Glutamatergic neuron (in vitro differentiated cells): ENCODE measurements around the gene COL28A1. TPM values are rescaled to one million over a fixed set of nuclear protein-coding genes. Genes with fewer than 3 reads are reported as not detected.
"Not testable (repeated sequence)": the region's sequence is repeated elsewhere in the genome, so short reads cannot be mapped to it uniquely, and the experiment has no call there.

Source experiments
- DNase-seq: peaks from one replicate; pipeline ENCODE4 v3.0.0; 2022
- H3K27ac Mint-ChIP-seq: one replicate; pipeline ENCODE4 v1.8.0; 2020; ENCODE audit warnings: mild to moderate bottlenecking, mixed read lengths, inconsistent platforms; ENCODE audit not compliant: unreplicated experiment
- H3K27me3 Mint-ChIP-seq: one replicate; pipeline ENCODE4 v1.8.0; 2020; ENCODE audit warnings: mild to moderate bottlenecking, moderate library complexity, mixed read lengths, inconsistent platforms; ENCODE audit not compliant: unreplicated experiment
- H3K36me3 Mint-ChIP-seq: one replicate; pipeline ENCODE4 v1.8.0; 2020; ENCODE audit warnings: mild to moderate bottlenecking, mixed read lengths, inconsistent platforms; ENCODE audit not compliant: unreplicated experiment
- H3K4me1 Mint-ChIP-seq: one replicate; pipeline ENCODE4 v1.8.0; 2020; ENCODE audit warnings: mild to moderate bottlenecking, low read depth, mixed read lengths, inconsistent platforms; ENCODE audit not compliant: unreplicated experiment
- H3K4me3 Mint-ChIP-seq: one replicate; pipeline ENCODE4 v1.8.0; 2020; ENCODE audit warnings: mild to moderate bottlenecking, mixed read lengths, inconsistent platforms; ENCODE audit not compliant: unreplicated experiment
- H3K9me3 Mint-ChIP-seq: one replicate; pipeline ENCODE4 v1.8.0; 2020; ENCODE audit warnings: mild to moderate bottlenecking, moderate library complexity, mixed read lengths, inconsistent platforms; ENCODE audit not compliant: unreplicated experiment
- total RNA-seq: library from RNA; stranded (reverse); fragmentation: NEBNext Ultra II Directional; extraction: Animal tissue kit (Norgen Biotek cat#: 25700); gene quantifications from one replicate; pipeline ENCODE4 v1.2.1, GENCODE V29; 2021; ENCODE audit not compliant: unreplicated experiment
- TF ChIP-seq, protein P1 (sequence below): fragments of 200-600 bp; sonication (generic); IDR thresholded peaks from one replicate; pipeline ENCODE4 v1.5.0; 2021; ENCODE audit not compliant: partially characterized antibody, unreplicated experiment

COL28A1 gene
- total RNA-seq, 1 donor from 2014 or later, result 0.39 TPM

DNA sequence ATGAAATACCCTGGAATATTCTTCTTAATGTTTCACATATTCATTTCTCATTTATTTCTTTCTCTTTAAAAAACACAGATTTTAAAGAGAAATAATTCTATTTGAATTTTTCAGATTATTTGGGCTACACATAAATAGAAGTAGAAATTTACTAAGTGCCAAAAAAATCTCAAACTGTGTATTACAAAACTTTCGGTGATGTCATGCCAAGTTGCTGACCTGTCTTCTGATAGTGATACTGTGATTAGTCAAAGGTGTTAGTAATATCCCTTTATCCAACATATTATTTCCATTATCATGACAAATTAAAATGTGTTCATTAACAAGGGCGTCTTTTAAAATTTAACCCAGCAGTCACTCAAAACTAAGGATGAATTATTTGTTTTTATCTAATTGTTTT is 60.1 kb downstream of the COL28A1 start:
- no peaks in the 10 kb centered on the region for H3K9me3 Mint-ChIP-seq
- no peak for DNase-seq
- H3K27ac Mint-ChIP-seq, result no peak overlapping the region
- H3K36me3 Mint-ChIP-seq, result no peaks in the 10 kb centered on the region
- TF ChIP-seq, protein P1, sequence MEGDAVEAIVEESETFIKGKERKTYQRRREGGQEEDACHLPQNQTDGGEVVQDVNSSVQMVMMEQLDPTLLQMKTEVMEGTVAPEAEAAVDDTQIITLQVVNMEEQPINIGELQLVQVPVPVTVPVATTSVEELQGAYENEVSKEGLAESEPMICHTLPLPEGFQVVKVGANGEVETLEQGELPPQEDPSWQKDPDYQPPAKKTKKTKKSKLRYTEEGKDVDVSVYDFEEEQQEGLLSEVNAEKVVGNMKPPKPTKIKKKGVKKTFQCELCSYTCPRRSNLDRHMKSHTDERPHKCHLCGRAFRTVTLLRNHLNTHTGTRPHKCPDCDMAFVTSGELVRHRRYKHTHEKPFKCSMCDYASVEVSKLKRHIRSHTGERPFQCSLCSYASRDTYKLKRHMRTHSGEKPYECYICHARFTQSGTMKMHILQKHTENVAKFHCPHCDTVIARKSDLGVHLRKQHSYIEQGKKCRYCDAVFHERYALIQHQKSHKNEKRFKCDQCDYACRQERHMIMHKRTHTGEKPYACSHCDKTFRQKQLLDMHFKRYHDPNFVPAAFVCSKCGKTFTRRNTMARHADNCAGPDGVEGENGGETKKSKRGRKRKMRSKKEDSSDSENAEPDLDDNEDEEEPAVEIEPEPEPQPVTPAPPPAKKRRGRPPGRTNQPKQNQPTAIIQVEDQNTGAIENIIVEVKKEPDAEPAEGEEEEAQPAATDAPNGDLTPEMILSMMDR, result no peak
- no peak overlapping the region for H3K4me3 Mint-ChIP-seq
- peaks cover 2% of the 10 kb centered on the region for H3K27me3 Mint-ChIP-seq
- H3K4me1 Mint-ChIP-seq, result no peaks in the 10 kb centered on the region

DNA sequence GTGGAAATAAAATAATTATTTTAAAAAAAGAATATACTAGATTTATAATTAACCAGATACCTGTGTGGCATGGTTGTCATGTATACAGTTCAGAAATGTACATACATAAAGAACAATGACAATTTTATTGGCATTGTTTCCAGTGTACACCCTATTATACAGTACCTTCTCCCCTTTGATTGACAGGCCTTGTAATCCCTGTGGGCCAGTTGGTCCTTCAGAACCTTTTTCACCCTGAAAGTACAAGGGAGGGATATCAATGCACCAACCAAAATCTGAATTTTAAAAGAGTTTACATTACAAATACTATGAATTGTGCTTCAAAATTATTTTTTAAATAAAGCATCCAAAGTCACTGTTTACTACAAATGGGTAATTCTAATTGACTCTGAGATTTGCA is 61.2 kb downstream of the COL28A1 start:
- TF ChIP-seq, protein P1, result no peak
- Mint-ChIP-seq H3K9me3 (no peaks in the 10 kb centered on the region), H3K4me3 (no peak overlapping the region), H3K27me3 (peaks cover 2% of the 10 kb centered on the region), H3K4me1 (no peaks in the 10 kb centered on the region), H3K27ac (no peak overlapping the region), H3K36me3 (no peaks in the 10 kb centered on the region)
- no peak for DNase-seq

DNA sequence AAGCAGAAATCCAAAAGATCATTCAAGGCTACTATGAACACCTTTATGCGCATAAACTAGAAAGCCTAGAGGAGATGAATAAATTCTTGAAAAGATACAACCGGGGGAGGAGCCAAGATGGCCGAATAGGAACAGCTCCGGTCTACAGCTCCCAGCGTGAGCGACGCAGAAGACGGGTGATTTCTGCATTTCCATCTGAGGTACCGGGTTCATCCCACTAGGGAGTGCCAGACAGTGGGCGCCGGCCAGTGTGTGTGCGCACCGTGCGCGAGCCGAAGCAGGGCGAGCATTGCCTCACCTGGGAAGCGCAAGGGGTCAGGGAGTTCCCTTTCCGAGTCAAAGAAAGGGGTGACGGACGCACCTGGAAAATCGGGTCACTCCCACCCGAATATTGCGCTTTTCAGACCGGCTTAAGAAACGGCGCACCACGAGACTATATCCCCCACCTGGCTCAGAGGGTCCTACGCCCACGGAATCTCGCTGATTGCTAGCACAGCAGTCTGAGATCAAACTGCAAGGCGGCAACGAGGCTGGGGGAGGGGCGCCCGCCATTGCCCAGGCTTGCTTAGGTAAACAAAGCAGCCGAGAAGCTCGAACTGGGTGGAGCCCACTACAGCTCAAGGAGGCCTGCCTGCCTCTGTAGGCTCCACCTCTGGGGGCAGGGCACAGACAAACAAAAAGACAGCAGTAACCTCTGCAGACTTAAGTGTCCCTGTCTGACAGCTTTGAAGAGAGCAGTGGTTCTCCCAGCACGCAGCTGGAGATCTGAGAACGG is 70.5 kb downstream of the COL28A1 start:
- not testable (repeated sequence) for H3K27me3 Mint-ChIP-seq, H3K4me1 Mint-ChIP-seq, H3K27ac Mint-ChIP-seq, H3K36me3 Mint-ChIP-seq, H3K4me3 Mint-ChIP-seq, H3K9me3 Mint-ChIP-seq, DNase-seq

DNA sequence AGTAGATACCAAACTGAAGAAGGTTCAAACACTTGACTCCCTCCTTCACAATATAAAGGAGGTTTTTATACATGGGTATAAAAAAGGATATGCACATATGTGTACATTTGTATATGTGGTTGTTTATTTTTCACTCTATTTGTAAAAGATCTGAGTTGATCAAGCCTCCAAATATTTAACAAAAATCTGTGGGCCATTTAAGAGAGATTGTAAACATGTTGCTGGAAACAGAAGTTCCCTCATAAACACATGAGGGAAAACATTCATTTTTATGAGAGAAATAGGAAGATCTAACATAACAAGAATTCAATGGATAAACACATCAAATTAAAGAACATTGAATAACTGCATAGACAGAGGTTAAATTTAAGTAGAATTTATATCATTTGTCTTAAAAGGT is 81.7 kb downstream of the COL28A1 start:
- H3K9me3 Mint-ChIP-seq, result no peaks in the 10 kb centered on the region
- H3K4me1 Mint-ChIP-seq, result no peaks in the 10 kb centered on the region
- H3K36me3 Mint-ChIP-seq, result peaks cover 11% of the 10 kb centered on the region
- H3K27ac Mint-ChIP-seq, result no peak overlapping the region
- TF ChIP-seq, protein P1, result no peak
- no peak for DNase-seq
- H3K4me3 Mint-ChIP-seq, result no peak overlapping the region
- peaks cover 1% of the 10 kb centered on the region for H3K27me3 Mint-ChIP-seq

DNA sequence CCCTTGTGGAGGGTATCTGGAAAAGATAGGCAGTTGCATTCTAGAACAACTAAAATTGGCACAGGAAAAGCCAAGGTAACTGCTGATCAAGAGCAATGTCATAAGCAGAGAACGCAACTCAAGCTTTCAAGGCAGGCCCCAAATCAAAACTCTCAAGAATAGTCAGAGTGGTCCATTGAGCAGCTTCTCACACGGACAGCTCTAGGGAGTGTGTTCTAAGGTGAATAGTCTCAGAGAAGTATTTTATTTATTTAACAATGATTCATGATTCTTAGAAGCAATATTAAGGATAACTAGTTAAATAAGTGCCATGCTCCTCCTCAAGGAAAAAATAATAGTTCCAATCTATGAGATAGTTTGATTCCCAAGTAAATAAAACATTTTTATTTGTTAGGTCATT is 83.0 kb downstream of the COL28A1 start:
- Mint-ChIP-seq H3K4me3 (no peak overlapping the region), H3K27me3 (peaks cover 1% of the 10 kb centered on the region), H3K4me1 (no peaks in the 10 kb centered on the region), H3K36me3 (peaks cover 11% of the 10 kb centered on the region), H3K9me3 (no peaks in the 10 kb centered on the region), H3K27ac (no peak overlapping the region)
- TF ChIP-seq, protein P1, result no peak
- no peak for DNase-seq
